ENCODE data around the gene MPP2. TPM values are rescaled to one million over a fixed set of nuclear protein-coding genes. Genes with fewer than 3 reads are reported as not detected.
A peak's percentile ranks its signal among the peaks of the same experiment; 100 is the strongest.
"Not testable (repeated sequence)": the region's sequence is repeated elsewhere in the genome, so short reads cannot be mapped to it uniquely, and the experiment has no call there.

MPP2 gene
- total RNA-seq, 6 experiments from 2014 or later = 0.62 to 1.3 (median 1.0) TPM

GRCh38 chr17:43928609-43929008, 21.3 kb upstream of the MPP2 start:
- no peak for TF ChIP-seq CTCF (IDR thresholded peaks at IDR 0.05)
- Mint-ChIP-seq H3K4me1 (ENCODE audit: low read depth) (peaks cover 12% of the 10 kb centered on the region), H3K27ac (no peak overlapping the region), H3K27me3 (ENCODE audit: insufficient read depth) (peaks cover 52% of the 10 kb centered on the region), H3K4me3 (no peak overlapping the region), H3K9me3 (no peaks in the 10 kb centered on the region), H3K36me3 (ENCODE audit: low read depth) (peaks cover 4% of the 10 kb centered on the region; the same call in 1 of the 2 replicates)
- no peak for DNase-seq

GRCh38 chr17:43927929-43928328, 20.6 kb upstream of the MPP2 start:
- Mint-ChIP-seq H3K4me1 (ENCODE audit: low read depth) (peaks cover 12% of the 10 kb centered on the region), H3K4me3 (peak overlapping the region; percentile 44), H3K27me3 (ENCODE audit: insufficient read depth) (peaks cover 57% of the 10 kb centered on the region)
- not testable (repeated sequence) for H3K9me3 Mint-ChIP-seq; DNase-seq; H3K36me3 Mint-ChIP-seq (ENCODE audit: low read depth); H3K27ac Mint-ChIP-seq

GRCh38 chr17:43927060-43927864, 19.9 kb upstream of the MPP2 start:
- Mint-ChIP-seq H3K27ac (no peak overlapping the region), H3K4me1 (ENCODE audit: low read depth) (peaks cover 12% of the 10 kb centered on the region), H3K36me3 (ENCODE audit: low read depth) (peaks cover 4% of the 10 kb centered on the region; the same call in 1 of the 2 replicates), H3K4me3 (peak overlapping the region; percentile 53), H3K9me3 (no peaks in the 10 kb centered on the region), H3K27me3 (ENCODE audit: insufficient read depth) (peaks cover 60% of the 10 kb centered on the region)
- no peak for DNase-seq
- TF ChIP-seq CTCF (IDR thresholded peaks at IDR 0.05) = no peak

GRCh38 chr17:43924558-43924957, 17.2 kb upstream of the MPP2 start:
- no peak for DNase-seq
- Mint-ChIP-seq H3K36me3 (ENCODE audit: low read depth) (peaks cover 4% of the 10 kb centered on the region; the same call in 1 of the 2 replicates), H3K27ac (no peak overlapping the region), H3K4me3 (no peak overlapping the region), H3K27me3 (ENCODE audit: insufficient read depth) (peaks cover 60% of the 10 kb centered on the region), H3K4me1 (ENCODE audit: low read depth) (peaks cover 12% of the 10 kb centered on the region), H3K9me3 (no peaks in the 10 kb centered on the region)
- no peak for TF ChIP-seq CTCF (IDR thresholded peaks at IDR 0.05)

GRCh38 chr17:43920500-43921095, 13.3 kb upstream of the MPP2 start:
- Mint-ChIP-seq H3K4me3 (no peak overlapping the region), H3K27me3 (ENCODE audit: insufficient read depth) (peaks cover 47% of the 10 kb centered on the region)
- TF ChIP-seq CTCF (IDR thresholded peaks at IDR 0.05) = no peak

GRCh38 chr17:43918026-43918389, 10.7 kb upstream of the MPP2 start:
- no peak overlapping the region for H3K27ac Mint-ChIP-seq
- H3K9me3 Mint-ChIP-seq = no peaks in the 10 kb centered on the region
- peaks cover 28% of the 10 kb centered on the region for H3K27me3 Mint-ChIP-seq (ENCODE audit: insufficient read depth)
- no peak overlapping the region for H3K4me3 Mint-ChIP-seq
- no peaks in the 10 kb centered on the region for H3K36me3 Mint-ChIP-seq (ENCODE audit: low read depth)
- H3K4me1 Mint-ChIP-seq (ENCODE audit: low read depth) = no peaks in the 10 kb centered on the region
- no peak for DNase-seq
- no peak for TF ChIP-seq CTCF (IDR thresholded peaks at IDR 0.05)

More at GRCh38 chr17:43920500-43921095, 13.3 kb upstream of the MPP2 start:
- H3K9me3 Mint-ChIP-seq = no peaks in the 10 kb centered on the region
- no peaks in the 10 kb centered on the region for H3K4me1 Mint-ChIP-seq (ENCODE audit: low read depth)
- H3K36me3 Mint-ChIP-seq (ENCODE audit: low read depth) = no peaks in the 10 kb centered on the region
- DNase-seq = no peak
- no peak overlapping the region for H3K27ac Mint-ChIP-seq

Data from HFFc6 (cell line).